SK-N-SH treated with all-trans-retinoic acid at 6 μM for 48 hours (cell line): ENCODE data around the gene ENTPD1.
"Not testable (repeated sequence)": the region's sequence is repeated elsewhere in the genome, so short reads cannot be mapped to it uniquely, and the experiment has no call there.

Experiments
- ATAC-seq: fragments of 200-7000 bp; cut with Tn5 transposase; 3 replicates; pipeline ENCODE4 v1.9.1; 2020; ENCODE audit warnings: mild to moderate bottlenecking, moderate library complexity
- CSDC2 ChIP-seq: fragments of 250-450 bp; sonication (Bioruptor Pico); IDR thresholded peaks from 2 replicates; pipeline ENCODE4 v1.5.0; 2020; ENCODE audit warnings: mild to moderate bottlenecking, moderate library complexity
- CSRNP3 ChIP-seq: fragments of 250-450 bp; sonication (Bioruptor Pico); IDR thresholded peaks from 2 replicates; pipeline ENCODE4 v1.5.1; 2021; ENCODE audit warnings: mild to moderate bottlenecking, moderate library complexity
- ESRRG ChIP-seq: fragments of 250-450 bp; sonication (Bioruptor Pico); IDR thresholded peaks from 2 replicates; pipeline ENCODE4 v1.6.1; 2021; ENCODE audit warnings: mild to moderate bottlenecking
- GLIS3 ChIP-seq: fragments of 250-450 bp; sonication (Bioruptor Pico); IDR thresholded peaks from 2 replicates; pipeline ENCODE4 v1.5.0; 2020; ENCODE audit warnings: mild to moderate bottlenecking, moderate library complexity
- ISL1 ChIP-seq: fragments of 250-450 bp; sonication (Bioruptor Pico); IDR thresholded peaks from 2 replicates; pipeline ENCODE4 v2.1.2; 2022; ENCODE audit warnings: mild to moderate bottlenecking, moderate library complexity
- RARB ChIP-seq: fragments of 250-450 bp; sonication (Bioruptor Pico); IDR thresholded peaks from 2 replicates; pipeline ENCODE4 v1.8.0; 2021; ENCODE audit warnings: mild to moderate bottlenecking, moderate library complexity
- SNAI2 ChIP-seq: fragments of 250-450 bp; sonication (Bioruptor Pico); IDR thresholded peaks from 2 replicates; pipeline ENCODE4 v1.5.0; 2020; ENCODE audit warnings: mild to moderate bottlenecking, moderate library complexity
- TCF4 ChIP-seq: fragments of 250-450 bp; sonication (Bioruptor Pico); IDR thresholded peaks from 2 replicates; pipeline ENCODE4 v1.8.0; 2021; ENCODE audit warnings: mild to moderate bottlenecking, moderate library complexity, borderline replicate concordance
- ZFP30 ChIP-seq: fragments of 450-650 bp; formaldehyde crosslinking; IDR thresholded peaks from 2 replicates; pipeline ENCODE4 v1.5.0; 2022; ENCODE audit warnings: mild to moderate bottlenecking, moderate library complexity
- ZNF565 ChIP-seq: fragments of 450-650 bp; formaldehyde crosslinking; conservative IDR thresholded peaks from 2 replicates; pipeline ENCODE4 v1.5.0; 2020; ENCODE audit warnings: low read depth, mild to moderate bottlenecking, moderate library complexity
- TF ChIP-seq, protein P1 (sequence below): fragments of 250-450 bp; sonication (Bioruptor Pico); IDR thresholded peaks from 2 replicates; pipeline ENCODE4 v1.8.0; 2020; ENCODE audit warnings: mild to moderate bottlenecking, moderate library complexity, borderline replicate concordance
- TF ChIP-seq, protein P2 (sequence below): fragments of 250-450 bp; sonication (Bioruptor Pico); IDR thresholded peaks from 2 replicates; pipeline ENCODE4 v1.5.0; 2020; ENCODE audit warnings: mild to moderate bottlenecking, moderate library complexity
- TF ChIP-seq, protein P3 (sequence below): fragments of 250-450 bp; sonication (Bioruptor Pico); IDR thresholded peaks from 2 replicates; pipeline ENCODE4 v1.5.1; 2020; ENCODE audit warnings: low read depth, mild to moderate bottlenecking, moderate library complexity
- TF ChIP-seq, protein P4 (sequence below): fragments of 250-450 bp; sonication (Bioruptor Pico); IDR thresholded peaks from 2 replicates; pipeline ENCODE4 v1.8.0; 2021; ENCODE audit warnings: low read depth, mild to moderate bottlenecking, moderate library complexity, borderline replicate concordance

Gene ENTPD1

DNA sequence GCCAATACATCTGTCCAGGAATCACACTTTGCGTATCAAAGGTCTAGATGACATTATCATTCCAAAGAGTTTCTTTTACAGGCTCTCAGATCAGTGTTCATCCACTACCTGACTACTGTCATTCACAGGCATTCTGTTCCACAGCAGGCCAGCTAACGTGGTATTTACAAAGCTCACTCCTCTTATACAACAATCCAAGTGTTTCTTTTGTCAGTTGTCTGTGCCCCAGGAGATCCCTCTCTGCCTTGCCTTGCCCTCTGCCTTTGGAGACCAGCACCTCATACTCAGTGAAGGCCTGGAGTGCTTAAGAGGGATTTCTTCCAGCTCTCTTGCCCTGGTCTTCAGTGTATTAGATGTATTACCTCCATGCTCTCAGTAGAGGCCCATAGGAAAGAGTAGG lies 117.2 kb downstream of the ENTPD1 start (continued):
- TF ChIP-seq, protein P1, sequence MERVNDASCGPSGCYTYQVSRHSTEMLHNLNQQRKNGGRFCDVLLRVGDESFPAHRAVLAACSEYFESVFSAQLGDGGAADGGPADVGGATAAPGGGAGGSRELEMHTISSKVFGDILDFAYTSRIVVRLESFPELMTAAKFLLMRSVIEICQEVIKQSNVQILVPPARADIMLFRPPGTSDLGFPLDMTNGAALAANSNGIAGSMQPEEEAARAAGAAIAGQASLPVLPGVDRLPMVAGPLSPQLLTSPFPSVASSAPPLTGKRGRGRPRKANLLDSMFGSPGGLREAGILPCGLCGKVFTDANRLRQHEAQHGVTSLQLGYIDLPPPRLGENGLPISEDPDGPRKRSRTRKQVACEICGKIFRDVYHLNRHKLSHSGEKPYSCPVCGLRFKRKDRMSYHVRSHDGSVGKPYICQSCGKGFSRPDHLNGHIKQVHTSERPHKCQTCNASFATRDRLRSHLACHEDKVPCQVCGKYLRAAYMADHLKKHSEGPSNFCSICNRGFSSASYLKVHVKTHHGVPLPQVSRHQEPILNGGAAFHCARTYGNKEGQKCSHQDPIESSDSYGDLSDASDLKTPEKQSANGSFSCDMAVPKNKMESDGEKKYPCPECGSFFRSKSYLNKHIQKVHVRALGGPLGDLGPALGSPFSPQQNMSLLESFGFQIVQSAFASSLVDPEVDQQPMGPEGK (CRISPR knock-in tag), result no peak
- TF ChIP-seq, protein P2, sequence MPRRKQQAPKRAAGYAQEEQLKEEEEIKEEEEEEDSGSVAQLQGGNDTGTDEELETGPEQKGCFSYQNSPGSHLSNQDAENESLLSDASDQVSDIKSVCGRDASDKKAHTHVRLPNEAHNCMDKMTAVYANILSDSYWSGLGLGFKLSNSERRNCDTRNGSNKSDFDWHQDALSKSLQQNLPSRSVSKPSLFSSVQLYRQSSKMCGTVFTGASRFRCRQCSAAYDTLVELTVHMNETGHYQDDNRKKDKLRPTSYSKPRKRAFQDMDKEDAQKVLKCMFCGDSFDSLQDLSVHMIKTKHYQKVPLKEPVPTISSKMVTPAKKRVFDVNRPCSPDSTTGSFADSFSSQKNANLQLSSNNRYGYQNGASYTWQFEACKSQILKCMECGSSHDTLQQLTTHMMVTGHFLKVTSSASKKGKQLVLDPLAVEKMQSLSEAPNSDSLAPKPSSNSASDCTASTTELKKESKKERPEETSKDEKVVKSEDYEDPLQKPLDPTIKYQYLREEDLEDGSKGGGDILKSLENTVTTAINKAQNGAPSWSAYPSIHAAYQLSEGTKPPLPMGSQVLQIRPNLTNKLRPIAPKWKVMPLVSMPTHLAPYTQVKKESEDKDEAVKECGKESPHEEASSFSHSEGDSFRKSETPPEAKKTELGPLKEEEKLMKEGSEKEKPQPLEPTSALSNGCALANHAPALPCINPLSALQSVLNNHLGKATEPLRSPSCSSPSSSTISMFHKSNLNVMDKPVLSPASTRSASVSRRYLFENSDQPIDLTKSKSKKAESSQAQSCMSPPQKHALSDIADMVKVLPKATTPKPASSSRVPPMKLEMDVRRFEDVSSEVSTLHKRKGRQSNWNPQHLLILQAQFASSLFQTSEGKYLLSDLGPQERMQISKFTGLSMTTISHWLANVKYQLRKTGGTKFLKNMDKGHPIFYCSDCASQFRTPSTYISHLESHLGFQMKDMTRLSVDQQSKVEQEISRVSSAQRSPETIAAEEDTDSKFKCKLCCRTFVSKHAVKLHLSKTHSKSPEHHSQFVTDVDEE (CRISPR knock-in tag), result no peak

- no peak for ATAC-seq
- TF ChIP-seq ISL1 (CRISPR knock-in tag) (no peak), RARB (CRISPR knock-in tag) (no peak), GLIS3 (CRISPR knock-in tag) (no peak), ZNF565 (CRISPR knock-in tag) (no peak), CSDC2 (CRISPR knock-in tag) (no peak), TCF4 (CRISPR knock-in tag) (no peak), ZFP30 (CRISPR knock-in tag) (no peak), SNAI2 (no peak)
- TF ChIP-seq, protein P2 (CRISPR knock-in tag), result no peak
- TF ChIP-seq, protein P3, sequence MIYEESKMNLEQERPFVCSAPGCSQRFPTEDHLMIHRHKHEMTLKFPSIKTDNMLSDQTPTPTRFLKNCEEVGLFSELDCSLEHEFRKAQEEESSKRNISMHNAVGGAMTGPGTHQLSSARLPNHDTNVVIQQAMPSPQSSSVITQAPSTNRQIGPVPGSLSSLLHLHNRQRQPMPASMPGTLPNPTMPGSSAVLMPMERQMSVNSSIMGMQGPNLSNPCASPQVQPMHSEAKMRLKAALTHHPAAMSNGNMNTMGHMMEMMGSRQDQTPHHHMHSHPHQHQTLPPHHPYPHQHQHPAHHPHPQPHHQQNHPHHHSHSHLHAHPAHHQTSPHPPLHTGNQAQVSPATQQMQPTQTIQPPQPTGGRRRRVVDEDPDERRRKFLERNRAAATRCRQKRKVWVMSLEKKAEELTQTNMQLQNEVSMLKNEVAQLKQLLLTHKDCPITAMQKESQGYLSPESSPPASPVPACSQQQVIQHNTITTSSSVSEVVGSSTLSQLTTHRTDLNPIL, result no peak
- TF ChIP-seq, protein P4, sequence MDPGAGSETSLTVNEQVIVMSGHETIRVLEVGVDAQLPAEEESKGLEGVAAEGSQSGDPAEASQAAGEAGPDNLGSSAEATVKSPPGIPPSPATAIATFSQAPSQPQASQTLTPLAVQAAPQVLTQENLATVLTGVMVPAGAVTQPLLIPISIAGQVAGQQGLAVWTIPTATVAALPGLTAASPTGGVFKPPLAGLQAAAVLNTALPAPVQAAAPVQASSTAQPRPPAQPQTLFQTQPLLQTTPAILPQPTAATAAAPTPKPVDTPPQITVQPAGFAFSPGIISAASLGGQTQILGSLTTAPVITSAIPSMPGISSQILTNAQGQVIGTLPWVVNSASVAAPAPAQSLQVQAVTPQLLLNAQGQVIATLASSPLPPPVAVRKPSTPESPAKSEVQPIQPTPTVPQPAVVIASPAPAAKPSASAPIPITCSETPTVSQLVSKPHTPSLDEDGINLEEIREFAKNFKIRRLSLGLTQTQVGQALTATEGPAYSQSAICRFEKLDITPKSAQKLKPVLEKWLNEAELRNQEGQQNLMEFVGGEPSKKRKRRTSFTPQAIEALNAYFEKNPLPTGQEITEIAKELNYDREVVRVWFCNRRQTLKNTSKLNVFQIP (CRISPR knock-in tag), result no peak
- TF ChIP-seq, all 23 proteins: peak for 0
These were observed 117.7 kb downstream of the ENTPD1 start for GRCh38 chr10:95873651-95874050.

DNA sequence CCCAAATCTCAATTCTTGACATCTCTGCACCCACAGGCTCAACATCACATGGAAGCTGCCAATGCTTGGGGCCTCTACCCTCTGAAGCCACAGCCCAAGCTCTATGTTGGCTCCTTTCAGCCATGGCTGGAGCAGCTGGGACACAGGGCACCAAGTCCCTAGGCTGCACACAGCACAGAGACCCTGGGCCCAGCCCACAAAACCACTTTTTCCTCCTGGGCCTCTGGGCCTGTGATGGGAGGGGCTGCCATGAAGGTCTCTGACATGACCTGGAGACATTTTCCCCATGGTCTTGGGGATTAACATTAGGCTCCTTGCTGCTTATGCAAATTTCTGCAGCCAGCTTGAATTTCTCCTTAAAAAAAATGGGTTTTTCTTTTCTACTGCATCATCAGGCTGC lies 118.8 kb downstream of the ENTPD1 start:
- not testable (repeated sequence) for ATAC-seq

DNA sequence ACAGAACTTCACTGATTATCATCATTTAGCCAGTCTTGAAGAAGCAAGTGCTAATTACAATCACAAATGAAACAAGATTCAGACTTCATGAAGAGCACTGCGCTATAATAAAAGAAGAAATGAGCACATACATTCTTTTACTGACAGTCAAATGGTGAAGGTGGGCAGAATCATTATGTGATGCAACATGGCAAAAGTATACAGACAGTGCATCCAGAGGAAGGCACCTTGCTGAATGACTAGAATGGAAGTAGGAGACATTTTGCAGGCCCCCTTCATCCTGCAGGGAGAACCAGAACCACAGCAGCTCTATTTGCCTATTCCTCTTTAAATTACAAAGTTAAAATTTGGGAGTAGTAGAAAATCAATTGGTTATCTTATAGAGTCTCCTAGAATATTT lies 120.8 kb downstream of the ENTPD1 start:
- ATAC-seq, result no peak
- no peak for TF ChIP-seq CSRNP3 (CRISPR knock-in tag)
- TF ChIP-seq ISL1 (CRISPR knock-in tag), result no peak
- TF ChIP-seq TCF4 (CRISPR knock-in tag), result no peak
- TF ChIP-seq, protein P2 (CRISPR knock-in tag), result no peak
- TF ChIP-seq, protein P1 (CRISPR knock-in tag), result no peak
- TF ChIP-seq ESRRG (CRISPR knock-in tag), result no peak
